ENCODE measurements around the gene LAMTOR1.

Gene LAMTOR1

GRCh38 chr11:72080326-72081183, 22.5 kb downstream of the LAMTOR1 start, which contains the start of the genes LRRC51 and NUMA1:
Gene LRRC51, plus strand, starts transcription at chr11:72080850. Its CDS starts 8,234 bp downstream, at chr11:72089084.
Gene NUMA1, minus strand, starts transcription at chr11:72080542. Its CDS starts 44,599 bp downstream, at chr11:72035943.
- peak; percentile 91 for DNase-seq (ENCODE audit: low spot score)
- TF ChIP-seq CTCF (IDR thresholded peaks at IDR 0.05; ENCODE audit: extremely low read depth, missing control alignments), result no peak

- DNase-seq (ENCODE audit: low spot score), result no peak
Measured at GRCh38 chr11:72079819-72080325, 23.2 kb downstream of the LAMTOR1 start.

DNA sequence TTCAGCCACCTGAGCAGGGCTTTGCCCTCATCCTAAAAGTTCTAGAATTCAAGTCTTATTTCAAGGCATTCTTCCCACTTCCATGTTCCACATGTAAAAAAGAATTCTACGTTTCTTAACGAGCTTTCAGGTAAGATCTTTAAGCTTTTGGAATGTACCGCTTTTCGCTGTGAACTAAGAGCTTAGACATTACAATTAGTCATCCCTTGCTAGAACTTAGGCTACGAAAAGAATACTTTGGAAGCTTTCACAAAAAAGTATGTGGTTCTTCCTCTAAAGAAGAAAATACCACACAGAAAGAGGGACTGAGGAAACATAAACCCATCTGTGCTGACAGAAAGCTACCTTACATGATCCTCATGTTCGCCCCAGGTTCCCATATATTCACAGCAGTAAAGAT, 24.6 kb downstream of the LAMTOR1 start:
- DNase-seq (ENCODE audit: low spot score), result no peak
- TF ChIP-seq CTCF (IDR thresholded peaks at IDR 0.05; ENCODE audit: extremely low read depth, missing control alignments), result no peak

More at GRCh38 chr11:72079819-72080325, 23.2 kb downstream of the LAMTOR1 start:
- TF ChIP-seq CTCF (IDR thresholded peaks at IDR 0.05; ENCODE audit: extremely low read depth, missing control alignments), result no peak

DNA sequence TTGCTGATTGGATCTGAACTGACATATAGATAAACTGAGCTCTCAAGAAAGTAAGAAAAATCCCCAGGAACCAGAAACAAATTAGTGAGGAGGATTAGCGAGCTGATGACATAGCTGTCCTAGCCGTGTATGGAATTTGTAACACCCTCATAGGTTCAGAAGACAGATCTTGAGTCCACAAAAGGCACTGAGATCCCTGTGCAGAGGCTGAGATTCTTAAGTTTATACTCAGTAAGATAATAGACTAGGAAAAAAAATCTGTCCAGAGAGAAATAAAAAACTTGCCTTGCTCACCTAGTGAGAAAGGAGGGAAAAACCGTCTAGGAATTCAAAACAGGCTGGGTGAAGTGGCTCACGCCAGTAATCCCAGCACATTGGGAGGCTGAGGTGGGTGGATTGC, 27.3 kb downstream of the LAMTOR1 start:
- no peak for DNase-seq (ENCODE audit: low spot score)
- no peak for TF ChIP-seq CTCF (IDR thresholded peaks at IDR 0.05; ENCODE audit: extremely low read depth, missing control alignments)

- TF ChIP-seq CTCF (IDR thresholded peaks at IDR 0.05; ENCODE audit: extremely low read depth, missing control alignments), result peak; percentile 22
- DNase-seq (ENCODE audit: low spot score), result no peak
Measured at GRCh38 chr11:72075109-72075508, 28.0 kb downstream of the LAMTOR1 start.

- no peak for TF ChIP-seq CTCF (IDR thresholded peaks at IDR 0.05; ENCODE audit: extremely low read depth, missing control alignments)
- DNase-seq (ENCODE audit: low spot score), result no peak
Measured at GRCh38 chr11:72072348-72072747, 30.7 kb downstream of the LAMTOR1 start.

DNA sequence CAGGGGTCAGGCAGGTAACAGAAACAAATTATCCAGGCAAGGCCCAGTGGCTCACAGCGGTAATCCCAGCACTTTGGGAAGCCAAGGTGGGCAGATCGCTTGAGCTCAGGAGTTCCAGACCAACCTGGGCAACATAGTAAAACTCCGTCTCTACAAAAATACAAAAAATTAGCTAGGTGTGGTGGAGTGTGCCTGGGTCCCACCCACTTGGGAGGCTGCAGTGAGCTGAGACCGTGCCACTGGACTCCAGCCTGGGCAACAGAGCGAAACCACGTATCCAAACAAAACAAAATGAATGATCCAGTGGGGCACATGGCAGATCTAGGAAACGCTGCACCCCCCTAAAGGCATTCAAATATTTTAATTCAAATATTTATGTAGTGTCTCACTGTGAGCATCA, 32.6 kb downstream of the LAMTOR1 start:
- no peak for TF ChIP-seq CTCF (IDR thresholded peaks at IDR 0.05; ENCODE audit: extremely low read depth, missing control alignments)
- DNase-seq (ENCODE audit: low spot score), result no peak
